Astrocyte (in vitro differentiated cells and primary cell): ENCODE measurements around the gene PTPRT. TPM values are rescaled to one million over a fixed set of nuclear protein-coding genes. Genes with fewer than 3 reads are reported as not detected.

Source experiments
- DNase-seq: peaks from one replicate; pipeline ENCODE4 v3.0.0-alpha.2; 2010; ENCODE audit warnings: low read depth
- FAIRE-seq: peaks from 2 replicates; lab custom pipeline; 2011; peaks lifted over from hg19 to GRCh38; lab: Jason Lieb, UNC
- H2AFZ ChIP-seq: 2 replicates; pipeline ENCODE4 v1.6.0; 2012; ENCODE audit warnings: low read depth, low read length, inconsistent platforms
- H3K27ac ChIP-seq: 2 replicates; pipeline ENCODE4 v1.5.1; 2011; ENCODE audit warnings: low read depth, low read length, inconsistent platforms
- H3K27me3 ChIP-seq: 2 replicates; pipeline ENCODE4 v1.6.0; 2011; ENCODE audit warnings: low read length, inconsistent platforms; ENCODE audit not compliant: insufficient read depth
- H3K36me3 ChIP-seq: 2 replicates; pipeline ENCODE4 v1.5.1; 2011; ENCODE audit warnings: low read length, inconsistent platforms; ENCODE audit not compliant: insufficient read depth
- H3K4me1 ChIP-seq: 2 replicates; pipeline ENCODE4 v1.5.1; 2011; ENCODE audit warnings: low read length, inconsistent platforms; ENCODE audit not compliant: insufficient read depth
- H3K4me2 ChIP-seq: 2 replicates; pipeline ENCODE4 v1.6.0; 2012; ENCODE audit warnings: low read length, inconsistent platforms
- H3K4me3 ChIP-seq: 2 replicates; pipeline ENCODE4 v1.5.1; 2011; ENCODE audit warnings: low read depth, mild to moderate bottlenecking, low read length, inconsistent platforms; ENCODE audit not compliant: insufficient read depth
- H3K79me2 ChIP-seq: 2 replicates; pipeline ENCODE4 v1.6.0; 2012; ENCODE audit warnings: mild to moderate bottlenecking, low read length, inconsistent platforms; ENCODE audit not compliant: insufficient read depth
- H3K9ac ChIP-seq: 2 replicates; pipeline ENCODE4 v1.6.0; 2012; ENCODE audit warnings: mild to moderate bottlenecking, low read length, inconsistent platforms
- H3K9me3 ChIP-seq: 2 replicates; pipeline ENCODE4 v1.5.1; 2012; ENCODE audit warnings: low read depth, mild to moderate bottlenecking, low read length, inconsistent platforms; ENCODE audit not compliant: insufficient read depth
- H4K20me1 ChIP-seq: 2 replicates; pipeline ENCODE4 v1.6.0; 2012; ENCODE audit warnings: low read length, inconsistent platforms; ENCODE audit not compliant: insufficient read depth
- H3K27ac Mint-ChIP-seq: one replicate; pipeline ENCODE4 v1.8.0; 2021; ENCODE audit warnings: mild to moderate bottlenecking, mixed read lengths; ENCODE audit not compliant: unreplicated experiment
- H3K27me3 Mint-ChIP-seq: one replicate; pipeline ENCODE4 v1.8.0; 2021; ENCODE audit warnings: low read depth, mixed read lengths; ENCODE audit not compliant: unreplicated experiment
- H3K36me3 Mint-ChIP-seq: one replicate; pipeline ENCODE4 v1.8.0; 2021; ENCODE audit warnings: low read depth, mixed read lengths; ENCODE audit not compliant: unreplicated experiment
- H3K4me1 Mint-ChIP-seq: one replicate; pipeline ENCODE4 v1.8.0; 2021; ENCODE audit warnings: low read depth, mixed read lengths; ENCODE audit not compliant: unreplicated experiment
- H3K4me3 Mint-ChIP-seq: one replicate; pipeline ENCODE4 v1.8.0; 2021; ENCODE audit warnings: mild to moderate bottlenecking, moderate library complexity, mixed read lengths; ENCODE audit not compliant: unreplicated experiment
- H3K9me3 Mint-ChIP-seq: one replicate; pipeline ENCODE4 v1.8.0; 2021; ENCODE audit warnings: mild to moderate bottlenecking, mixed read lengths; ENCODE audit not compliant: unreplicated experiment
- EZH2 ChIP-seq: IDR thresholded peaks from 2 replicates; pipeline ENCODE4 v1.6.1; 2012; ENCODE audit warnings: mild to moderate bottlenecking, low read length, inconsistent platforms; ENCODE audit not compliant: insufficient read depth
- total RNA-seq: library from RNA; stranded (reverse); gene quantifications from 2 replicates; pipeline ENCODE4 v1.2.1, GENCODE V29; 2021
- TF ChIP-seq, protein P1 (sequence below): IDR thresholded peaks from 2 replicates; pipeline ENCODE4 v1.5.1; 2011; ENCODE audit warnings: low read depth, mild to moderate bottlenecking, inconsistent platforms, low read length, moderate library complexity; ENCODE audit not compliant: insufficient read depth

The PTPRT gene
- total RNA-seq, 1 donor from 2014 or later = 0.25 TPM

DNA sequence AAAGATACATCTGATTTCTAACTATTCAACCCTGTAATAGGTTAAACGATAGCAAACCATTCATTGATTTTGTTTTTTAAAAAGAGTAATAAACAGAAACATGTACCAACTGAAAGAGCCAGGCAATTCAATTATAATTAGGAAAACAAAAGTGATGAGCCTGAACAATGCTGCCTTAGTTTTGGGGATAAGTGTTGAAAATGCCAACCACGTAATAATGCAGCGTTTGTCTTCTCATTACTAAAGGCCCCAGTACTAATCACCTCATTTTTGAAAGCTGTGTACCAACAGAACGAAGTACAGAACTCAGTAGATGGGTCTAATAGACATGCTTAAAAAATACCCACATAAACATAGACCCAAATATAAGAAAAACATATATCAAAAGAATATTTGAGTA is 907.9 kb downstream of the PTPRT start:
- Histone ChIP-seq H4K20me1 (no peaks in the 10 kb centered on the region), H3K36me3 (no peaks in the 10 kb centered on the region), H3K9ac (no peak overlapping the region), H2AFZ (no peak overlapping the region), H3K4me1 (no peaks in the 10 kb centered on the region), H3K79me2 (no peaks in the 10 kb centered on the region), H3K9me3 (peaks cover 2% of the 10 kb centered on the region), H3K4me3 (no peak overlapping the region), H3K4me2 (no peak overlapping the region), H3K27ac (no peak overlapping the region), H3K27me3 (no peaks in the 10 kb centered on the region)
- TF ChIP-seq EZH2 = no peak
- TF ChIP-seq, protein P1, sequence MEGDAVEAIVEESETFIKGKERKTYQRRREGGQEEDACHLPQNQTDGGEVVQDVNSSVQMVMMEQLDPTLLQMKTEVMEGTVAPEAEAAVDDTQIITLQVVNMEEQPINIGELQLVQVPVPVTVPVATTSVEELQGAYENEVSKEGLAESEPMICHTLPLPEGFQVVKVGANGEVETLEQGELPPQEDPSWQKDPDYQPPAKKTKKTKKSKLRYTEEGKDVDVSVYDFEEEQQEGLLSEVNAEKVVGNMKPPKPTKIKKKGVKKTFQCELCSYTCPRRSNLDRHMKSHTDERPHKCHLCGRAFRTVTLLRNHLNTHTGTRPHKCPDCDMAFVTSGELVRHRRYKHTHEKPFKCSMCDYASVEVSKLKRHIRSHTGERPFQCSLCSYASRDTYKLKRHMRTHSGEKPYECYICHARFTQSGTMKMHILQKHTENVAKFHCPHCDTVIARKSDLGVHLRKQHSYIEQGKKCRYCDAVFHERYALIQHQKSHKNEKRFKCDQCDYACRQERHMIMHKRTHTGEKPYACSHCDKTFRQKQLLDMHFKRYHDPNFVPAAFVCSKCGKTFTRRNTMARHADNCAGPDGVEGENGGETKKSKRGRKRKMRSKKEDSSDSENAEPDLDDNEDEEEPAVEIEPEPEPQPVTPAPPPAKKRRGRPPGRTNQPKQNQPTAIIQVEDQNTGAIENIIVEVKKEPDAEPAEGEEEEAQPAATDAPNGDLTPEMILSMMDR = no peak
- H3K36me3 Mint-ChIP-seq = no peaks in the 10 kb centered on the region
- H3K9me3 Mint-ChIP-seq = peaks cover 9% of the 10 kb centered on the region
- H3K4me3 Mint-ChIP-seq = no peak overlapping the region
- H3K4me1 Mint-ChIP-seq = no peaks in the 10 kb centered on the region
- no peaks in the 10 kb centered on the region for H3K27me3 Mint-ChIP-seq
- no peak for DNase-seq
- no peak overlapping the region for H3K27ac Mint-ChIP-seq
- no peak for FAIRE-seq

DNA sequence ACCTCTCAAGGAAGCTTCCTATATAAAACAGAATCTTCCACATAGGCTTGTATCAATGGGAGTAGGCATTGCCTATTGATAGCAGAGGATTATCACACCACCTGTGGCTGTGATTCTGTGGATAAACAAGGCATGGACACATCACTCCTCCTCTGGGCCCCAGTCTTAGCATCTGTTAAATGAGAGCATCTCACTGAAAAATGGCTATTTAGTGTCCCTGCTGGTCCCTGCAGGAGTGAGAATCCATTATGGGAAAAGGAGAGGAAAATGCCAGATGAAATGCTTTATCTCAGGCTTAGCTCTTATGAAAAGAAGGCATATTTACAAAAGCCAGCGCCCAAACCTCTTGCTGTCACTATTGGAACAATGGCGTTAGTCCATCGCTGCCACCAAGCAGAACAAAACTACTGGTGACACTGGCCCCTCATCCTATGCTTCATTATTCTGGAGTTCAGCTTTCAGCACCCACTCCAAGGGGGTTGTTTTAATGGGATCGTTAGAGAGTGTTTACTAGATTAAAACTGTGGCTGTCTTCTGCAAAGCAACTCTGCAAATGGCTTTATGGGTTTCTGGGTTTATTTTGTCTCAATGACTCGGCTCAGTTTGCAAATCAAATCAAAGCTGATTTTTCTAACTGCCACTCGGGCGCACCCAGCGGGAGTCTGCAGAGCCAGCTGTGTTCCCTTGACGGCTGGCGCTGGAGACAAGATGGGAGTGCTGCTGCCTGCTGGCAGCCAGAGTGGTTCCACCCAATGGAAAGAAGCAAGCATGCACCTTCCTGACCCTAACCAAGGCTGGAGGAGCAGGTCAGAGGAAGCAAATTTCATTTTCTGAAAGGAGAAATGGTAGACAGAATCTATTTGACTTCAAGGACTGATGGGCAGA is 912.7 kb downstream of the PTPRT start:
- Histone ChIP-seq H4K20me1 (no peaks in the 10 kb centered on the region), H3K27me3 (no peaks in the 10 kb centered on the region), H3K9ac (no peak overlapping the region), H3K4me1 (no peaks in the 10 kb centered on the region), H3K79me2 (no peaks in the 10 kb centered on the region), H3K27ac (no peak overlapping the region), H3K36me3 (no peaks in the 10 kb centered on the region), H3K9me3 (peaks cover 4% of the 10 kb centered on the region), H2AFZ (no peak overlapping the region), H3K4me2 (no peak overlapping the region), H3K4me3 (no peak overlapping the region)
- H3K9me3 Mint-ChIP-seq = peaks cover 6% of the 10 kb centered on the region
- H3K4me1 Mint-ChIP-seq = no peaks in the 10 kb centered on the region
- no peak overlapping the region for H3K4me3 Mint-ChIP-seq
- no peak overlapping the region for H3K27ac Mint-ChIP-seq
- no peak for DNase-seq
- no peak for FAIRE-seq
- no peaks in the 10 kb centered on the region for H3K27me3 Mint-ChIP-seq
- H3K36me3 Mint-ChIP-seq = no peaks in the 10 kb centered on the region
- no peak for TF ChIP-seq EZH2
- TF ChIP-seq, protein P1 = no peak

DNA sequence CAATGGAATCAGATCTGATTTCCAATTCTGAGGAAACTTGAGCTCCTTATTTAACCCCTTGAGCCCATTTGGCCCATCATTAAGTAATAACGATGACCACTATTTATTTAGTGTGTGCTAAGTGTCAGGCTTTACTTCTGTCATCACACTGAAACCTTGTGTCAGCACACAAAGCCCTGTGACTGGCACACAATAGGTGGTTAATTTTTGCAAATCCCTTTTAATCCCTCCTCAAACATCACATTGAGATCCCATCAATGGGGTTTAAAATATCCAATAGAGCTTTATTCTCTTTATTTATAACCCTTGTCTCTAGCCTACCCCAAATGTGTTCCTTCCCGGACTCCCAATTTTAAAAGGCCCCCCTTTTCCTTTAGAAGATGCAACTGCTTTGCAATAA is 914.7 kb downstream of the PTPRT start:
- no peak for FAIRE-seq
- H3K9me3 Mint-ChIP-seq = peaks cover 6% of the 10 kb centered on the region
- no peak overlapping the region for H3K4me3 Mint-ChIP-seq

More for the DNA sequence above, 914.7 kb downstream of the PTPRT start:
- H2AFZ ChIP-seq = no peak overlapping the region
- H3K4me1 ChIP-seq = no peaks in the 10 kb centered on the region
- H3K36me3 ChIP-seq = no peaks in the 10 kb centered on the region
- H3K4me3 ChIP-seq = no peak overlapping the region
- no peaks in the 10 kb centered on the region for H3K36me3 Mint-ChIP-seq
- no peak overlapping the region for H3K27ac Mint-ChIP-seq
- peaks cover 4% of the 10 kb centered on the region for H3K9me3 ChIP-seq
- H3K27ac ChIP-seq = no peak overlapping the region
- H4K20me1 ChIP-seq = no peaks in the 10 kb centered on the region
- H3K4me2 ChIP-seq = no peak overlapping the region
- H3K27me3 Mint-ChIP-seq = no peaks in the 10 kb centered on the region
- no peak for TF ChIP-seq EZH2
- TF ChIP-seq, protein P1 = no peak
- H3K79me2 ChIP-seq = no peaks in the 10 kb centered on the region
- no peak overlapping the region for H3K9ac ChIP-seq
- no peaks in the 10 kb centered on the region for H3K27me3 ChIP-seq
- H3K4me1 Mint-ChIP-seq = no peaks in the 10 kb centered on the region
- DNase-seq = no peak
